Ovary (tissue), 9 donors: ENCODE results near the gene BIRC7. TPM values are rescaled to one million over a fixed set of nuclear protein-coding genes. Genes with fewer than 3 reads are reported as not detected.

Experiments
- DNase-seq, 5 donors: peaks; one replicate each; pipeline ENCODE4 v3.0.0-alpha.2; 2019 to 2020
- H3K27ac ChIP-seq, 2 donors: fragments of 200-600 bp; one replicate each; pipeline versions ENCODE4 v1.5.1 to v1.8.0; 2019 to 2022
- H3K27me3 ChIP-seq: fragments of 200-600 bp; one replicate; pipeline ENCODE4 v1.8.0; 2022
- H3K36me3 ChIP-seq: fragments of 200-600 bp; sonication (generic); one replicate; pipeline ENCODE4 v1.5.1; 2019
- H3K4me1 ChIP-seq: one replicate; pipeline ENCODE4 v1.8.1; 2013; ENCODE audit warnings: mild to moderate bottlenecking, moderate library complexity; ENCODE audit not compliant: insufficient read depth
- H3K4me3 ChIP-seq: fragments of 200-600 bp; sonication (generic); one replicate; pipeline ENCODE4 v1.5.1; 2017
- H3K9me3 ChIP-seq, 2 donors: fragments of 200-600 bp in 1 of 2; sonication (generic) in 1 of 2; one replicate each; pipeline versions ENCODE4 v1.5.1 to v1.8.1; 2013 to 2019; ENCODE audit warnings: mild to moderate bottlenecking in 1 of 2, moderate library complexity in 1 of 2
- EP300 ChIP-seq: sonication (generic); formaldehyde crosslinking; IDR thresholded peaks from one replicate; pipeline ENCODE4 v1.6.1; 2017; ENCODE audit warnings: antibody characterized with exemption
- POLR2A ChIP-seq: fragments of 450-650 bp; IDR thresholded peaks from one replicate; pipeline ENCODE4 v1.6.1; 2017; ENCODE audit warnings: antibody characterized with exemption, mild to moderate bottlenecking, moderate library complexity
- WGBS, 3 donors: extraction: QIAGEN DNeasy Blood & Tissue Kit in 1 of 3; methylation state at CpG; one replicate each; pipeline versions ENCODE4 v1.1.5 to v1.1.7; 2013 to 2017; 5-methylcytosine and 5-hydroxymethylcytosine counted together
- intact Hi-C, 4 donors: fragments of 100-400 bp; cut with DNase I; formaldehyde crosslinking; loops; one replicate each; pipeline versions ENCODE4 v1.11.0 to v1.15.1; 2022 to 2023
- polyA plus RNA-seq, 2 donors: library from polyadenylated mRNA; stranded (reverse); fragments of 200-250 nt in 1 of 2; fragments of 350-450 nt in 1 of 2; fragmentation: Illumina TruSeq in 1 of 2; extraction: RNeasy Lipid Tissue Mini Kit (QIAGEN cat#74804) in 1 of 2; gene quantifications; one replicate each; pipeline ENCODE4 v1.2.3, GENCODE V29; 2013 to 2014
- total RNA-seq, 7 donors: library from RNA; depleted of rRNA in 2 of 7; stranded (reverse); fragments of >200 nt in 2 of 7; fragmentation: NEBNext Ultra II Directional in 3 of 7; extraction: Animal tissue kit (Norgen Biotek cat#: 25700) in 3 of 7; gene quantifications; one replicate each; pipeline versions ENCODE4 v1.1.0 to v1.2.4, GENCODE V29; 2016 to 2023
- TF ChIP-seq, protein P1 (sequence below), 3 donors: fragments of 450-650 bp in 2 of 3; fragments of 200-600 bp in 1 of 3; IDR thresholded peaks; one replicate each; pipeline versions ENCODE4 v1.5.1 to v1.8.0; 2016 to 2022; ENCODE audit warnings: antibody characterized with exemption in 3 of 3, mild to moderate bottlenecking in 1 of 3
- donor health status: DM: no; HTN: no; CAD: no; lungs with moderate emphysema.
- donor health status: DM: no; HTN: no; CAD: no.
- donor health status: Bipolar disorder and iron deficiency.
- donor health status: DM: yes; HTN: yes; CAD: no.
- donor health status: DM: no; HTN: no; CAD: no.
- donor health status: DM: yes; HTN: yes; CAD: no.

BIRC7 gene
- total and polyA plus RNA-seq, 9 donors = 0.60 to 1.1 TPM; not detected in 7

DNA sequence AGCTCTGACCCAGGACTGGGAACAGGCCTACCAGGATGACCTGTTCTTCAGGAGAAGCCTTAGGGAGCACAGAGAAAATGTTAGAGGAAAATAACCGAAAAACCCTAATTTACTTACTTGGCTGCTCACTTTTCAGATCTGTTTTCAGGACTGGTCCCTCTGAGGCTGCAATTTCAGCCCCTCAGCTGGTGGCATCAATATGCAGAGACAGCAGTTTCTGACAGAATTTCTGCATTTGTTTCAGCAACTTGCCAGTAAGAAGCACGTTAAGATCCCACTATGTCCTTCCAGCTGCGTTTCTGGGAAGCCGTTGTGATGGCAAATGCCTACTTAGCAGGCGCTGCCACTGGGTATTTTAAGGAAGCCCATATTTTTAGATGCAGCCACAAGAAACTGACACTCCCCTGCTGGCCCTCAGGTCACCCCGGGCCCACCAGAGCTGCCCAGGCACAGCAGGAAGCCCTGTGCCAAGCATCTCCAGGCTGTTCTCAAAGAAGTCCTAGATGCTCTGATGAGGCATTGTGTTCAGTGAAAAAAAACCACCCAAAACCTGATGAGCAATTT, 27.3 kb upstream of the BIRC7 start:
- no peaks in the 10 kb centered on the region for H3K4me1 ChIP-seq
- H3K36me3 ChIP-seq = no peaks in the 10 kb centered on the region
- TF ChIP-seq POLR2A (no peak), EP300 (no peak)
- TF ChIP-seq, protein P1, sequence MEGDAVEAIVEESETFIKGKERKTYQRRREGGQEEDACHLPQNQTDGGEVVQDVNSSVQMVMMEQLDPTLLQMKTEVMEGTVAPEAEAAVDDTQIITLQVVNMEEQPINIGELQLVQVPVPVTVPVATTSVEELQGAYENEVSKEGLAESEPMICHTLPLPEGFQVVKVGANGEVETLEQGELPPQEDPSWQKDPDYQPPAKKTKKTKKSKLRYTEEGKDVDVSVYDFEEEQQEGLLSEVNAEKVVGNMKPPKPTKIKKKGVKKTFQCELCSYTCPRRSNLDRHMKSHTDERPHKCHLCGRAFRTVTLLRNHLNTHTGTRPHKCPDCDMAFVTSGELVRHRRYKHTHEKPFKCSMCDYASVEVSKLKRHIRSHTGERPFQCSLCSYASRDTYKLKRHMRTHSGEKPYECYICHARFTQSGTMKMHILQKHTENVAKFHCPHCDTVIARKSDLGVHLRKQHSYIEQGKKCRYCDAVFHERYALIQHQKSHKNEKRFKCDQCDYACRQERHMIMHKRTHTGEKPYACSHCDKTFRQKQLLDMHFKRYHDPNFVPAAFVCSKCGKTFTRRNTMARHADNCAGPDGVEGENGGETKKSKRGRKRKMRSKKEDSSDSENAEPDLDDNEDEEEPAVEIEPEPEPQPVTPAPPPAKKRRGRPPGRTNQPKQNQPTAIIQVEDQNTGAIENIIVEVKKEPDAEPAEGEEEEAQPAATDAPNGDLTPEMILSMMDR (IDR thresholded peaks at IDR 0.05) = no peak
- no peaks in the 10 kb centered on the region for H3K9me3 ChIP-seq
- no peak overlapping the region for H3K4me3 ChIP-seq
- DNase-seq = no peak
- no peaks in the 10 kb centered on the region for H3K27me3 ChIP-seq
- intact Hi-C loops = loop anchor here in 1 of 4 donors (10.0 kb wide), 1 partner anchor 794 kb away; no protein-coding TSS in a partner anchor
- no peak overlapping the region for H3K27ac ChIP-seq
- 74 to 76% (median 76%) methylated on average over 6 of the region's 6 CpGs for WGBS, 3 donors

DNA sequence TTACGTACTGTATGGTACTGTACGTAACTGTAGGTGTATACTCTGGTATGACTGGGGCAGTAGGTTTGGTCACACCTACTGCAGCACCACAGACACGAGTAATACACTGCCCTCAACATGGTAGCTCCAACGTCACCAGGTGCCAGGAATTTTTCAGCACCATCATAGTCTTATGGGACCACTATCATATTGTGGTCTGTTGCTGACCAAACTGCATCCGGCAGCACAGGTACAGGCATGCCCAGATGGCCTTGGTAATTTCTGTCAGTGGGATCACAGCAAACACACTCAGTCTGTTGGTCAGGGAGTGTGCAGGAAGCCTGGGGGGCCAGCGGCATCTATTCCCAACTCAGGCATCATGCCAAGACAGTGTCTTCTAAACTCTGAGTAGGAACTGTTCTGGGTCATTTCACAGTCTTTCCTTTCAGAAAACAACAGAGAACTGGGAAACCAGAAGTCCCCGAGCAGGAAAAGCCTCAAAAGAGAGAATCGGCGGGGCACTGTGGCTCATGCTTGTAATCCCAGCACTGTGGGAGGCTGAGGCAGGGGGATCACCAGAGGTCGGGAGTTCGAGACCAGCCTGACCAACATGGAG, 25.6 kb upstream of the BIRC7 start:
- Histone ChIP-seq H3K27me3 (no peaks in the 10 kb centered on the region), H3K36me3 (no peaks in the 10 kb centered on the region), H3K4me3 (no peak overlapping the region), H3K27ac (no peak overlapping the region), H3K4me1 (peaks cover 5% of the 10 kb centered on the region), H3K9me3 (no peaks in the 10 kb centered on the region)
- TF ChIP-seq, protein P1 (IDR thresholded peaks at IDR 0.05) = no peak
- TF ChIP-seq POLR2A (no peak), EP300 (no peak)
- intact Hi-C loops = no loop called here
- 76 to 80% (median 79%) methylated on average over 11 of the region's 11 CpGs for WGBS, 3 donors
- no peak for DNase-seq

DNA sequence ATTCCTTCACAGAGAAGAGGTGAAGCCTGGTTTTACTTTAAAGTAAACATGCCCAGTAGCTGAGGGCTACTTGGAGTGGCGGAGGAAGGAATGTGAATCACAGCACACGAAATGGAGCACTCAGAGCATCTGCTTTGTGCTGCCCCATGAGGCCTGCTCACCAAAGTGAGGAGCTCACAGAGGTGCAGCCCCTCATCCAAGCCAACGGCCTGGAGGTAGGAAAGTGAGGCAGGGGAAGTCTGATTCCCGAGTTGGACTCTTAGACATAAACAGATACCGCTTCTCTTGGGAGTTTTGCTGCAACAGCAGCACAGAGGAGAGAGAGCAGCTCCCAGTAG, 23.3 kb upstream of the BIRC7 start:
- intact Hi-C loops = no loop called here
- no peak overlapping the region for H3K27ac ChIP-seq

DNA sequence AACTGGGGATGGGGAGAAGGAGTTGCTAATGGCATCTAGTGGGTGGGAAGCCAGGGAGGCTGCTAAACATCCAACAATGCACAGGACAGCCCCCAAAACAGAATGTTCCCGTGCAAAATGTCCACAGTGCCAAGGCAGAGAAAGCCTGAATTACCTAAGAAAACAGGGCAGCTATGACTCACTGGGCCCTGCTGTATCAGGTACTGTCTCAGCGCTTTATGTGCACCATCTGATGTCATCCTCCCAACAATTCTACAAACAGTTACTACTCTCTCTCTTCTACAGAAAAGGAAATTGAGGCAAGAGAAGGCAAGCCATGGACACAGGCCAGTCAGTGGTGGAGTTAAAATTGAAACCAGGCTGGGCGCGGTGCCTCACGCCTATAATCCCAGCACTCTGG, 22.9 kb upstream of the BIRC7 start:
- WGBS, 3 donors = 84 to 90% (median 86%) methylated on average over 5 of the region's 5 CpGs
- Histone ChIP-seq H3K9me3 (no peaks in the 10 kb centered on the region), H3K36me3 (no peaks in the 10 kb centered on the region), H3K4me1 (peaks cover 6% of the 10 kb centered on the region), H3K27ac (no peak overlapping the region), H3K27me3 (no peaks in the 10 kb centered on the region), H3K4me3 (no peak overlapping the region)
- no peak for DNase-seq
- TF ChIP-seq POLR2A (no peak), EP300 (no peak)
- TF ChIP-seq, protein P1 (IDR thresholded peaks at IDR 0.05) = no peak
- intact Hi-C loops = no loop called here

More for the DNA sequence above, 23.3 kb upstream of the BIRC7 start:
- DNase-seq = no peak
- H3K27me3 ChIP-seq = no peaks in the 10 kb centered on the region
- H3K36me3 ChIP-seq = no peaks in the 10 kb centered on the region
- TF ChIP-seq, protein P1 (IDR thresholded peaks at IDR 0.05) = no peak
- TF ChIP-seq POLR2A = no peak
- no peaks in the 10 kb centered on the region for H3K9me3 ChIP-seq
- WGBS, 3 donors = 74 to 76% (median 75%) methylated on average over 5 of the region's 5 CpGs
- peaks cover 6% of the 10 kb centered on the region for H3K4me1 ChIP-seq
- no peak overlapping the region for H3K4me3 ChIP-seq
